Activated CD4-positive, alpha-beta memory T cell treated with anti-CD3 and anti-CD28 coated beads for 36 hours (primary cell): ENCODE results near the gene COL4A2. TPM values are rescaled to one million over a fixed set of nuclear protein-coding genes. Genes with fewer than 3 reads are reported as not detected.

Experiments used
- CTCF ChIA-PET: fragments of 350-600 bp; sonication (Branson Sonifier 250); formaldehyde crosslinking; loops from one replicate; lab custom pipeline; 2021; ENCODE audit warnings: antibody characterized with exemption, inconsistent platforms; lab: Charles Lee
- POLR2A ChIA-PET: fragments of 350-600 bp; sonication (Branson Sonifier 250); formaldehyde crosslinking; loops from one replicate; lab custom pipeline; 2021; ENCODE audit warnings: antibody characterized with exemption; lab: Charles Lee
- DNase-seq: peaks from one replicate; pipeline ENCODE4 v3.0.0-alpha.2; 2020
- H3K27ac Mint-ChIP-seq: one replicate; pipeline ENCODE4 v1.8.0; 2021; ENCODE audit warnings: mixed read lengths
- H3K27me3 Mint-ChIP-seq: one replicate; pipeline ENCODE4 v1.8.0; 2021; ENCODE audit warnings: mixed read lengths
- H3K36me3 Mint-ChIP-seq: one replicate; pipeline ENCODE4 v1.8.0; 2021; ENCODE audit warnings: mixed read lengths
- H3K4me1 Mint-ChIP-seq: one replicate; pipeline ENCODE4 v1.8.0; 2021; ENCODE audit warnings: low read depth, mixed read lengths
- H3K4me3 Mint-ChIP-seq: one replicate; pipeline ENCODE4 v1.8.0; 2021; ENCODE audit warnings: mild to moderate bottlenecking, mixed read lengths
- H3K9me3 Mint-ChIP-seq: one replicate; pipeline ENCODE4 v1.8.0; 2021; ENCODE audit warnings: mixed read lengths
- intact Hi-C: fragments of 100-400 bp; cut with micrococcal nuclease; formaldehyde crosslinking; loops from one replicate; pipeline ENCODE4 v1.15.1; 2023
- total RNA-seq, 2 experiments: library from RNA; stranded (reverse); gene quantifications; one replicate each; pipeline ENCODE4 v1.2.3, GENCODE V29; 2021

Gene COL4A2
- total RNA-seq, 2 experiments from 2014 or later: not detected

DNA sequence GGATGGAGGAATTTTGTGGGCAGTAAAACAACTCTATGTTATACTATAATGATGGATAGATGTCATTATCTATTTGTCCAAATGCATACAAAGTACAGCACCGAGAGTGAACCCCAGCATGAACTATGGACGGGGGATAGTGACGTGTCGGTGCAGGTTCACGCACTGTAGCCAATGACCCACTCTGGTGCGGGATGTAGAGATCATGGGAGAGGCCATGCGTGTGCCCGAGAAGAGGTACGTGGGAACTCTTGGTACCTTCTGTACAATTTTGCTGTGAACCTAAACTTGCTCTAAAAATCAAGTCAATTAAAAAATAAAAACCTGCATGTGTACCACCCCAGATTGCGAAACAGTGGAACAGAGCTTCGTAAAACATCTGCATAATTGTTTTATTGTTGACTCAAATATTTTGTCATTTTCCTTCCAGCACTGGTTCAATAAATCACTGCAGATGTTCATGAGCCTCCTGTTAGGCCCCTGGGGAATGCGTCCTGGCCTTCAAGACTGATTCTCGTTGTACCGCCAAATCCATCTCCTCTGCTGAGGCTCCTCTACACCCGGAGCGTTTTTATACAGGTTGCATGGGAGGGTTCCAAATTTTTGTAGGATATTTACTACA, 31.0 kb upstream of the COL4A2 start:
- Mint-ChIP-seq H3K4me3 (no peak overlapping the region), H3K27ac (no peak overlapping the region), H3K27me3 (peaks cover 6% of the 10 kb centered on the region), H3K4me1 (no peaks in the 10 kb centered on the region), H3K36me3 (no peaks in the 10 kb centered on the region), H3K9me3 (no peaks in the 10 kb centered on the region)
- intact Hi-C loops: no loop called here
- POLR2A ChIA-PET: no interaction called here
- CTCF ChIA-PET: no interaction called here
- no peak for DNase-seq

DNA sequence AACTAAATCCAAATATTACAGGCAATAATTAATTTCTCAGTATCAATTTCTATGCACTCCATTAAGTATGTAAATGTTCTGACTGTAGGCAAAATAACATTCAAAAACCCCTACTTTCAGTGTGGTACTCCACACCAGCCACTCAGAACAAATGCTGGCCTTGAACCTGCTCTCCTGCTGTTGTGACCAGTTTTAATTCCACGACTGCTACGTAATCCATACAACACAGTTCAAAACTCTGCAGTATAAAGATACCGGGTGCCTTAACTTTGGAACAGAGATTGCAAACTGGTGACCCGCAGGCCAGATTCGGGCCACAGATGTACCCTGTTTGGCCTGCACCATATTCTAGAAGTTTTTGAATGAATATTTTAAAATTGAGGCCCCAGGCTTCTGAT, 30.5 kb upstream of the COL4A2 start:
- Mint-ChIP-seq H3K4me3 (no peak overlapping the region), H3K4me1 (no peaks in the 10 kb centered on the region), H3K9me3 (no peaks in the 10 kb centered on the region), H3K36me3 (no peaks in the 10 kb centered on the region), H3K27me3 (peaks cover 9% of the 10 kb centered on the region), H3K27ac (no peak overlapping the region)
- intact Hi-C loops: no loop called here
- ChIA-PET POLR2A (no interaction called here), CTCF (no interaction called here)
- no peak for DNase-seq

DNA sequence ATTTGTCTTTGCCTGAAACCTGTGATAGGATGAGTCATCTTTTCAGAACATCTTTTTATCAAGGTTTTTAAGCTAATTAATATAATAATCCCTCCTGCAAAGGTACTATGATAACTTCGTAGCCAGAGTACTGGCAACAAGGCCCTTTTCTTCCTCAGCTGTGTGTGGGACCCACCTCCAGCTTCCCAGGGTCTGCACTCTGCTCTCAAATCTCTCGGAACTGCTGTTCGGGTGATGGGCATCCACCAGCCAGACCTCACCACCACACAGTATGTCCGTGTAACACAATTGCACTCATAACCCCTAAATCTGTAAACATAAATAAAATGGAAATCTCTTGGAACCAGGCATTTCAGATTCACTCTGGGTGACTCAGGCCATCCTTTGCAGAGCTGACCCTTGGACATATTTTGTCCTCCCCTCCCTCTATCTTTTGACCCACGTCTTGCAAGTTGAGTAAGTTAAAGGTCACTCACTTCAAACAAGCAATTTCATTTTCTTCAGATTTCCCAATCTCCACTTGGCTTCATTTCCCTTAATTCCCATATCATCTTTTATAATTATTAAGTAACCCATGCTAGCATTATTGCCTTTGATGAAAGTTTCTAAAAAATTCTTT, 29.6 kb upstream of the COL4A2 start:
- ChIA-PET CTCF (no interaction called here), POLR2A (no interaction called here)
- Mint-ChIP-seq H3K36me3 (no peaks in the 10 kb centered on the region), H3K27ac (no peak overlapping the region), H3K9me3 (no peaks in the 10 kb centered on the region), H3K4me3 (no peak overlapping the region), H3K27me3 (peaks cover 12% of the 10 kb centered on the region), H3K4me1 (no peaks in the 10 kb centered on the region)
- no peak for DNase-seq
- intact Hi-C loops: no loop called here

- Mint-ChIP-seq H3K4me1 (no peaks in the 10 kb centered on the region), H3K27ac (no peak overlapping the region), H3K36me3 (no peaks in the 10 kb centered on the region), H3K9me3 (no peaks in the 10 kb centered on the region), H3K27me3 (peaks cover 14% of the 10 kb centered on the region), H3K4me3 (no peak overlapping the region)
- DNase-seq: no peak
- POLR2A ChIA-PET: no interaction called here
- intact Hi-C loops: no loop called here
- CTCF ChIA-PET: no interaction called here
Measured at GRCh38 chr13:110278859-110279258, 28.2 kb upstream of the COL4A2 start.

DNA sequence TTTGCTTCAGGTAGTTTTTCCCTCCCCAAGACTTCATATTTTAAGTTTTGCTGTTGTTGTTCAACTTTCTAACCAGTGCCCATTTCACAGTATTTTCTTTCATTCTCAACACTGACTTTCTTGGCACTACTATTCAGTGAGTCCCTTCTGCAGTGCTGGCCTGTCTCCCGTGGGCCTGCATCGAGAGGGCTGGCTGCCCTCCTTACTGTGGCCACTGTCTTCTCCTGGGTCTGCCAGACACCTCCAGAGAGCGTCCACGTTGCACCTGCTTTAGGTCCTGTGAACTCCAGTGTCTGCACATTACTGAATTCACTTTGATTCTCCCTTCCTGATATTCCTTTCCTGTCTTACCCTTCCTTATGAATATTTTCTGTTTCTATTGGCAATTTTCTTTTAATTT, 27.4 kb upstream of the COL4A2 start:
- Mint-ChIP-seq H3K27ac (no peak overlapping the region), H3K4me1 (no peaks in the 10 kb centered on the region), H3K27me3 (peaks cover 16% of the 10 kb centered on the region), H3K9me3 (no peaks in the 10 kb centered on the region), H3K36me3 (no peaks in the 10 kb centered on the region), H3K4me3 (no peak overlapping the region)
- ChIA-PET CTCF (no interaction called here), POLR2A (no interaction called here)
- DNase-seq: no peak
- intact Hi-C loops: no loop called here

- H3K4me1 Mint-ChIP-seq: no peaks in the 10 kb centered on the region
Measured at GRCh38 chr13:110280231-110280813, 26.8 kb upstream of the COL4A2 start.

GRCh38 chr13:110280985-110281688, 25.9 kb upstream of the COL4A2 start:
- H3K27me3 Mint-ChIP-seq: peaks cover 17% of the 10 kb centered on the region
- H3K4me3 Mint-ChIP-seq: no peak overlapping the region
- no peaks in the 10 kb centered on the region for H3K4me1 Mint-ChIP-seq
- ChIA-PET POLR2A (no interaction called here), CTCF (no interaction called here)
- intact Hi-C loops: no loop called here
- no peaks in the 10 kb centered on the region for H3K36me3 Mint-ChIP-seq
- H3K27ac Mint-ChIP-seq: no peak overlapping the region
- DNase-seq: no peak
- H3K9me3 Mint-ChIP-seq: no peaks in the 10 kb centered on the region

More at GRCh38 chr13:110280231-110280813, 26.8 kb upstream of the COL4A2 start:
- H3K27me3 Mint-ChIP-seq: peaks cover 15% of the 10 kb centered on the region
- intact Hi-C loops: no loop called here
- no peaks in the 10 kb centered on the region for H3K9me3 Mint-ChIP-seq
- H3K27ac Mint-ChIP-seq: no peak overlapping the region
- no peaks in the 10 kb centered on the region for H3K36me3 Mint-ChIP-seq
- no peak overlapping the region for H3K4me3 Mint-ChIP-seq
- POLR2A ChIA-PET: no interaction called here
- peak; percentile 38 for DNase-seq
- CTCF ChIA-PET: no interaction called here

- Mint-ChIP-seq H3K27ac (no peak overlapping the region), H3K4me3 (no peak overlapping the region), H3K4me1 (no peaks in the 10 kb centered on the region), H3K36me3 (no peaks in the 10 kb centered on the region), H3K27me3 (peaks cover 17% of the 10 kb centered on the region), H3K9me3 (no peaks in the 10 kb centered on the region)
- no peak for DNase-seq
- intact Hi-C loops: no loop called here
- POLR2A ChIA-PET: no interaction called here
- CTCF ChIA-PET: no interaction called here
Measured at GRCh38 chr13:110281736-110282135, 25.3 kb upstream of the COL4A2 start.

GRCh38 chr13:110282316-110282841, 24.7 kb upstream of the COL4A2 start:
- no peak for DNase-seq
- Mint-ChIP-seq H3K4me1 (no peaks in the 10 kb centered on the region), H3K27ac (no peak overlapping the region), H3K9me3 (no peaks in the 10 kb centered on the region), H3K4me3 (no peak overlapping the region), H3K27me3 (peaks cover 17% of the 10 kb centered on the region), H3K36me3 (no peaks in the 10 kb centered on the region)
- CTCF ChIA-PET: no interaction called here
- POLR2A ChIA-PET: no interaction called here
- intact Hi-C loops: no loop called here

DNA sequence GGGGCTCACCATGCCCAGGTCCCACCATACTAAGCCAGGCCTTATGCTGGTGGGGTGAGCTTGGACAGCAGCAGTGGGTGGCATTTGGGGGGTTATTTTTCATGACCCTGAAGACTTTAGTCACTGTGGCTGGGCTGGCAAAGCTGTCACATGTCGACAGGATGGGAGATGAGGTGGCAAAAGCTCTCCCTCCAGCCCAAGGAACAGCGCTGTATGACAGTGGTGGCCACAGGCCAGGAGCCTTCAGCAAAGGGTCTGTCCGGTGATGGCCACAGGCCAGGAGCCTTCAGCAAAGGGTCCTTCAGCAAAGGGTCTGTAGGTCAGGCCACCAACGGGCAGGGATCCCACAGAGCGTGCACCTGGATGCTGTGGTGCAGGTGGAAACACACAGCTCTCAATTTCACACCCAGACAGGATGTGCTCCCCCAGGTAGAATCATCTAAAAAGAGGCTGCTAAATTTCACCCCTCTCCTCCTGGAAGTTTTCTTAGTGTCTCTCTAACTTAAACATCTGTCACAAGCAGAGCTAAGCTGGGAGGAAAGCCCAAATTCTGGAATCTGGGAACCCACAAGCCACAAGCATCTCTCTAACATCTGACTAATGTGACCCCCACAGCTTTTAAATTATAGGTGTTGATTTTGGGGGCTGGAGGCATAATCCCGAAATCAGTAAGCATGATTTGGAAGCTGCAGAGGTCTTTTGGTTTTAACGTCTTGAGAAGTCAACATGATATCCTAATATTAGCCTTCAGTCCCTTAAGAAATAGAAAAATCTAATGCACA, 23.2 kb upstream of the COL4A2 start:
- Mint-ChIP-seq H3K4me1 (no peaks in the 10 kb centered on the region), H3K36me3 (no peaks in the 10 kb centered on the region), H3K9me3 (no peaks in the 10 kb centered on the region), H3K27ac (no peak overlapping the region), H3K27me3 (peaks cover 17% of the 10 kb centered on the region), H3K4me3 (no peak overlapping the region)
- intact Hi-C loops: no loop called here
- ChIA-PET CTCF (no interaction called here), POLR2A (no interaction called here)
- no peak for DNase-seq

GRCh38 chr13:110284779-110285484, 22.2 kb upstream of the COL4A2 start:
- DNase-seq: no peak
- ChIA-PET POLR2A (no interaction called here), CTCF (no interaction called here)
- intact Hi-C loops: no loop called here
- no peaks in the 10 kb centered on the region for H3K9me3 Mint-ChIP-seq
- no peak overlapping the region for H3K27ac Mint-ChIP-seq
- H3K4me1 Mint-ChIP-seq: no peaks in the 10 kb centered on the region
- no peaks in the 10 kb centered on the region for H3K36me3 Mint-ChIP-seq
- H3K27me3 Mint-ChIP-seq: peaks cover 17% of the 10 kb centered on the region
- no peak overlapping the region for H3K4me3 Mint-ChIP-seq
